ENCODE measurements around the gene RACGAP1.

RACGAP1 gene

GRCh38 chr12:49967042-49967776, 58.1 kb downstream of the RACGAP1 start:
- no peaks in the 10 kb centered on the region for H3K36me3 ChIP-seq
- peak overlapping the region; percentile 11 to 40 for H3K4me3 ChIP-seq
- no peak overlapping the region for H3K27ac ChIP-seq
- DNase-seq = peak; percentile 83 to 87
- H3K4me1 ChIP-seq = peaks cover 0 to 22% (median 12%) of the 10 kb centered on the region in 4 donors
- H3K27me3 ChIP-seq = peaks cover 0 to 64% of the 10 kb centered on the region in 2 donors
- intact Hi-C loops (cut with DNase I; ENCODE audit: low total_unique reads) = loop anchor here (5.0 kb wide), 1 partner anchor 90 kb away; the partner anchor contains the start of gene ASIC1
- no peaks in the 10 kb centered on the region for H3K9me3 ChIP-seq
- TF ChIP-seq, protein P1, sequence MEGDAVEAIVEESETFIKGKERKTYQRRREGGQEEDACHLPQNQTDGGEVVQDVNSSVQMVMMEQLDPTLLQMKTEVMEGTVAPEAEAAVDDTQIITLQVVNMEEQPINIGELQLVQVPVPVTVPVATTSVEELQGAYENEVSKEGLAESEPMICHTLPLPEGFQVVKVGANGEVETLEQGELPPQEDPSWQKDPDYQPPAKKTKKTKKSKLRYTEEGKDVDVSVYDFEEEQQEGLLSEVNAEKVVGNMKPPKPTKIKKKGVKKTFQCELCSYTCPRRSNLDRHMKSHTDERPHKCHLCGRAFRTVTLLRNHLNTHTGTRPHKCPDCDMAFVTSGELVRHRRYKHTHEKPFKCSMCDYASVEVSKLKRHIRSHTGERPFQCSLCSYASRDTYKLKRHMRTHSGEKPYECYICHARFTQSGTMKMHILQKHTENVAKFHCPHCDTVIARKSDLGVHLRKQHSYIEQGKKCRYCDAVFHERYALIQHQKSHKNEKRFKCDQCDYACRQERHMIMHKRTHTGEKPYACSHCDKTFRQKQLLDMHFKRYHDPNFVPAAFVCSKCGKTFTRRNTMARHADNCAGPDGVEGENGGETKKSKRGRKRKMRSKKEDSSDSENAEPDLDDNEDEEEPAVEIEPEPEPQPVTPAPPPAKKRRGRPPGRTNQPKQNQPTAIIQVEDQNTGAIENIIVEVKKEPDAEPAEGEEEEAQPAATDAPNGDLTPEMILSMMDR (IDR thresholded peaks at IDR 0.05) = peak; percentile 78 to 80

- intact Hi-C loops (cut with DNase I; ENCODE audit: low total_unique reads) = loop anchor here (5.0 kb wide), 1 partner anchor 91 kb away; the partner anchor contains the start of gene ASIC1
- DNase-seq = no peak
- TF ChIP-seq, protein P1 (IDR thresholded peaks at IDR 0.05) = no peak
- Histone ChIP-seq H3K4me3 (no peak overlapping the region), H3K27ac (no peak overlapping the region), H3K4me1 (peaks cover 0 to 27% (median 12%) of the 10 kb centered on the region in 4 donors), H3K9me3 (no peaks in the 10 kb centered on the region), H3K36me3 (no peaks in the 10 kb centered on the region), H3K27me3 (peaks cover 0 to 69% of the 10 kb centered on the region in 2 donors)
These were observed 58.7 kb downstream of the RACGAP1 start for GRCh38 chr12:49966511-49967041.

DNA sequence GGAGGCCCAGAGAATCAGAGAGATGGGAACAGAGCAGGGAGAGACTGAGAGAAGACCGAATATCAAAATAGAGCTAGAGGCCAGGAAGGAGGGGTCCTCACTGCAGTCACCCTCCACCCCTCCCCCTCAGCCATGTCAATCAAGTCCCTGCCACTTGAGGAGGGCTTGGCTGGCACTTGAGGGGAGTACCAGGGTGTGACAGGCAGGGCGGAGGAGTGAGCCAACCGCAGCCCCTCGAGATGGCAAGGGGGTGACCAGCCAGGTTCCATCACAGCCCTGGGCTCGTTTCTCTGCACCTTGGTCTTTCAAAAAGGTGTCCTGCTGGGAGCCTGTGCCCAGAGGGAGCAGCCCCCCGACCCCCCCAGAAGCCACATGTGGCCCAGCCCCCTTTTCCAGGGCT, 59.5 kb downstream of the RACGAP1 start:
- TF ChIP-seq, protein P1 (IDR thresholded peaks at IDR 0.05) = no peak
- Histone ChIP-seq H3K9me3 (no peaks in the 10 kb centered on the region), H3K4me1 (peaks cover 0 to 34% (median 19%) of the 10 kb centered on the region in 4 donors), H3K4me3 (no peak overlapping the region), H3K36me3 (no peaks in the 10 kb centered on the region), H3K27me3 (peaks cover 0 to 76% of the 10 kb centered on the region in 2 donors), H3K27ac (no peak overlapping the region)
- DNase-seq = no peak
- intact Hi-C loops (cut with DNase I; ENCODE audit: low total_unique reads) = loop anchor here (5.0 kb wide), 1 partner anchor 91 kb away; the partner anchor contains the start of gene ASIC1

DNA sequence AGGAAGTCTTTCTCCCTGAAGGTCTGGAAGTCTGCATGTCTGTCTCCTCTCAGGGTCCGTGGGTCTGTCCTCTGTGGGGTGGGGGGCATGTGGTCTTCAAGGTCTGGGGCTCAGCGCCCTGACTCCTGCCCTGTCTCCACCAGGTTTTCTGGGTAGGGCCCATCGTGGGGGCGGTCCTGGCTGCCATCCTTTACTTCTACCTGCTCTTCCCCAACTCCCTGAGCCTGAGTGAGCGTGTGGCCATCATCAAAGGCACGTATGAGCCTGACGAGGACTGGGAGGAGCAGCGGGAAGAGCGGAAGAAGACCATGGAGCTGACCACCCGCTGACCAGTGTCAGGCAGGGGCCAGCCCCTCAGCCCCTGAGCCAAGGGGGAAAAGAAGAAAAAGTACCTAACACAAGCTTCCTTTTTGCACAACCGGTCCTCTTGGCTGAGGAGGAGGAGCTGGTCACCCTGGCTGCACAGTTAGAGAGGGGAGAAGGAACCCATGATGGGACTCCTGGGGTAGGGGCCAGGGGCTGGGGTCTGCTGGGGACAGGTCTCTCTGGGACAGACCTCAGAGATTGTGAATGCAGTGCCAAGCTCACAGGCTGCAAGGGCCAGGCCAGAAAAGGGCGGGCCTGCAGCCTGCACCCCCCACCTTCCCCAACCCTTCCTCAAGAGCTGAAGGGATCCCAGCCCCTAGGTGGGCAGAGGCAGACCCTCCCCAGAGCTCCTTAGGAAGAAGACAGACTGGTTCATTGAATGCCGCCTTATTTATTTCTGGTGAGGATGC, 60.3 kb downstream of the RACGAP1 start:
- Histone ChIP-seq H3K27ac (no peak overlapping the region), H3K9me3 (no peaks in the 10 kb centered on the region), H3K27me3 (peaks cover 0 to 75% of the 10 kb centered on the region in 2 donors), H3K4me3 (no peak overlapping the region), H3K36me3 (no peaks in the 10 kb centered on the region), H3K4me1 (peaks cover 0 to 40% (median 20%) of the 10 kb centered on the region in 4 donors)
- no peak for DNase-seq
- TF ChIP-seq, protein P1 (IDR thresholded peaks at IDR 0.05) = no peak
- intact Hi-C loops (cut with DNase I; ENCODE audit: low total_unique reads) = loop anchor here (5.0 kb wide), 1 partner anchor 92 kb away; the partner anchor contains the start of gene ASIC1

DNA sequence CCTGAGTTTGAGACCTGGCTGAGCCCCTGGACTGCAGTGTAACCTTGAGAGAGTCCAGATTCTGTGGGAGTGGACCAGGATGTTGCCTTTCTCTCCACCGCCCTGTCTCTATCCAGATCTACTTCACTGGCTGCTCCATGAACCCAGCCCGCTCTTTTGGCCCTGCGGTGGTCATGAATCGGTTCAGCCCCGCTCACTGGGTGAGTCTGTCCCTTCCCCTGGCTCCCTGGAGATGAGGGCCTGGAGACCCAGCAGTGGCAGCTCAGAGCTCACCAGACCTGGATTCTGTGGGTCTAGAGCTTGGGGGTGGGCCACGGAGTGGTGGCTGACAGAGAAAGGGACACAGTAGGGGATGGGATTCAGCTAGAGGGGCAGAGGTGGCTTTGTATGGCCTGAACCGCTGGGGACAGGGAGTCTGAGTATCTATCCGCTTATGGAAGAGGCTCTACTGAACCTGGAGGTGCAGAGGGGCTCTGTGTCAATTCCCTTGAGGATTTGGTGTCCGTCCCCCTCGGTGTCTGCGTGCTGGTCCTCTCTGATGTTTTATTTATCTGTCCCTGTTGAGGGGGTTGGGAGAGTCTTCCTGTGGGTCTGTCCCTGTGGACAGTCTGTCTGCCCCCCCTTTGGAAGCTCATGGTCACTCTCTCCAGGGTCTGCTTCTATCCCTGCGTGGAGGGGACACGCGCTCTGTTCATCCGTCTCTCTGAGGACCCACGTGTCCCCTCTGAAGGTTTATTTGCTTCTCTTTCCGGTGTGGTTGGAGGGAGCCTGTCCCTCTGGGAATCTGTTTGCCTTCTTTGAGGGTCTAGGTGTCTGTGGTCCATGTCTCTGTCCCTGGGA, 61.1 kb downstream of the RACGAP1 start:
- Histone ChIP-seq H3K36me3 (no peaks in the 10 kb centered on the region), H3K27me3 (peaks cover 0 to 76% of the 10 kb centered on the region in 2 donors), H3K27ac (no peak overlapping the region), H3K4me1 (peaks cover 0 to 47% (median 24%) of the 10 kb centered on the region in 4 donors), H3K9me3 (no peaks in the 10 kb centered on the region), H3K4me3 (no peak overlapping the region)
- DNase-seq = no peak
- TF ChIP-seq, protein P1 (IDR thresholded peaks at IDR 0.05) = no peak
- intact Hi-C loops (cut with DNase I; ENCODE audit: low total_unique reads) = no loop called here

All from tibial artery (tissue), 4 donors.